GM08714 (cell line): Measurements from ENCODE around the gene AP1S3.
"Not testable (repeated sequence)": the region's sequence is repeated elsewhere in the genome, so short reads cannot be mapped to it uniquely, and the experiment has no call there.

ENCODE experiments used
- H3K4me3 ChIP-seq: fragments of 200-500 bp; sonication (Bioruptor generic); 2 replicates; pipeline ENCODE4 v1.5.1; 2014; ENCODE audit warnings: mild to moderate bottlenecking, low read length, inconsistent platforms
- ZNF274 ChIP-seq: IDR thresholded peaks from 2 replicates; pipeline ENCODE4 v1.6.1; 2012; ENCODE audit warnings: mild to moderate bottlenecking, low read depth, low read length

AP1S3 gene

DNA sequence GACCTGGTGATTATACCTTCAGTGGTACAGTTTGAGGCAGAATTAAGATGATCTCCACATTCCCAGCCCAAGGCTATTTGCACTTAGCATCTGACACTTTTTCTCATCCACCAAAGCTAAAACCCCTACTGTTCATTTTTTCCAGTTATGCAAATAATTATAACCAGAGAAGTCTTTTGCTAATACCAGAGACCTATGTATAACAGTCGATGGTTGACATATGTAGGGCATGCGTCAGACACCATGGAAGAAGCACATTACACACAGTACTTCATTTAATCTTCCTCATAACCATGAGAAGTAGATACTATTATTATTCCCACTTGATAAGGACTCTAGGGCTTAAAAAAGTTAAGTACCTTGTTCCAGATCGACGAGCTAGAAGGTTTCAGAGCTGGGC is 36.5 kb downstream of the AP1S3 start:
- no peak overlapping the region for H3K4me3 ChIP-seq

DNA sequence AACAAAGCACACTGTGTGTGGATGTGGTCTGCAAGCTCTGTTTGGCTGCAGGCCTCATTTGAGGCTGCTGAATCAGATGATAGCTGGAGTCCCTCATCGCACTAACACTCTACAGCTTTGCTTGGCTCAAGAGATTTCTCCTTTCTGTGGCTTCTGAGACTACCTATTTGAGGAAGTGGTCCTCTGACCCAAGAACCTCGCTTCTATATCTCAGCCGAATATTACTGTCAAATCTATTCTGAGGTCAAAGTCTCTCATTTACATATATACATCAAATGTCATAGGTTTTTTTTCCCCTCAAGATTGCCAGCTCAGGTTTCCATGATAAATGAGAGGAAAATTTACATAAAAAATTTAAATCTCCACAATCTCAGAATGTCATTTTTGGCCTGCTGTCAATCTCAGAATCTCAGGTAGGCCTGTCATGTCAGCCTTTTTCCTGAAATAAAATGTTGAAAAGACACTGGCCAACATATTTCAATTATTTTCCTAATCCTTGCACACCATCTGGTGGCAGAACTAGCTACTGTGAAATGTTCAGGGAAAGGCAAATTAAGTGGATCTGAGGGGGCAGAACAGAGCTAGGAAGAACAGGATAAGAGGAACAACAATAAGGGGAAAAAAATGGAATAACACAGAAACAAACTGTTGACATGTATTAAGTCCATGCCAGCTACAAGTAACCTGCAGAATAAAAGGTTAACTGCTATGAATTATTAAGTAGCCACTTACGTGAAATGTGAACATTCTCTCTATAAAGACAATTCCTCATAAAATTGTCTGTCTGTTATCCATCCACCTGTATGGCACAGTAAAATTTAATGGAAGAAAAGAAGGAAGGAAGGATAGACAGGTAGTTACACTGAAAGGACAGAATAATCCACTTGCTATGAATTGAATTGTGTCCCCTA is 39.3 kb downstream of the AP1S3 start:
- TF ChIP-seq ZNF274: no peak
- no peak overlapping the region for H3K4me3 ChIP-seq

More for the DNA sequence above, 36.5 kb downstream of the AP1S3 start:
- no peak for TF ChIP-seq ZNF274

DNA sequence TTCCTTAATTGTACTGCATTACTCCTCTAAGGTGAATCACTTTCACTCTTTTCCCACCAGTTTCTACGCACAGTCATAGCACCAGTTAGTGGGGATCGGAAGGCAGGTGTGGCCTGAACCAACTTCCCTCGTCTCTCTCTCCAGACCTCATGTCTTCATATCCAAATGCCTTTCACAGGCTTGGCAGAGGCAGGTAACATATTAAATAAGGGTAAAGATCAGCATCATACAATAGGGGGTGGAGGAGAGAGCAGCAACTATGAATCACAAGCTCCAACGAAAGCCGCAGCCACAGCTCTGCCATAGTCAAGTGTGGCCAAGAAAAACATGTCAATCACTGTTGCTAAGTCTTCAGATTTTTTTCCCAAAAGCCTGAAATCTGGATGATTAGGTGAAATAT is 40.3 kb downstream of the AP1S3 start:
- no peak for TF ChIP-seq ZNF274
- H3K4me3 ChIP-seq: no peak overlapping the region

DNA sequence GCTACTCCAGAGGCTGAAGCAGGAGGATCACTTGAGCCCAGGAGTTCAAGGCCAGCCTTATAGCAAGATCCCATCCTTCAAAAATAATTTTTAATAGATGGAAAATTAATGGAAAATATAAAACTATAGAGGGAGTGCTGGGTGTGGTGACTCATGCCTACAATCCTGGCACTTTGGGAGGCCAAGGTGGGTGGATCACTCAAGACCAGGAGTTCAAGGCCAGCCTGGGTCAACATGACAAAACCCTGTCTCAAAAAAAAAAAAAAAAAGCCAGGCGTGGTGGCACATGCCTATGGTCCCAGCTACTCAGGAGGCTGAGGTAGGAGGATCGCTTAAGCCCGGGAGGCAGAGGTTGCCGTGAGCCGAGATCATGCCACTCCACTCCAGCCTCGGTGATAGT is 48.0 kb downstream of the AP1S3 start:
- no peak for TF ChIP-seq ZNF274
- H3K4me3 ChIP-seq: no peak overlapping the region

DNA sequence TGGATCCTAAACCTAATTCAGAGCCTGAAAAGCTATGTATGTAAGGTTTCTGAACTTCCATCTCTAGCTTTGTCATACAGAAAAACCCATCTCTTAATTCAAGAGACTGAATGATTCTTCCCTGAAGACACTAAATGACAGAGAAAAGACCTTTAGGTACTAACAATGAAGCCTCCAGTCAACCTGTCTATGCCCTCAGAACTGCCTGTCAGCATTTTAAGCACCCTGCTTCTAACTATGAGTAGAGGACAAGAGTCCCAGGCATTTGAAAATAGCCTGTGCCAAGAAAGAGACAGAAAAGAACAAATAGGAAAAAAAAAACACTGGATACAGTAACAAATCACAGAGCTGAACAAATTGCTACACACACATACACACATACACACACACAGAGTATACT is 48.6 kb downstream of the AP1S3 start:
- H3K4me3 ChIP-seq: no peak overlapping the region
- no peak for TF ChIP-seq ZNF274

DNA sequence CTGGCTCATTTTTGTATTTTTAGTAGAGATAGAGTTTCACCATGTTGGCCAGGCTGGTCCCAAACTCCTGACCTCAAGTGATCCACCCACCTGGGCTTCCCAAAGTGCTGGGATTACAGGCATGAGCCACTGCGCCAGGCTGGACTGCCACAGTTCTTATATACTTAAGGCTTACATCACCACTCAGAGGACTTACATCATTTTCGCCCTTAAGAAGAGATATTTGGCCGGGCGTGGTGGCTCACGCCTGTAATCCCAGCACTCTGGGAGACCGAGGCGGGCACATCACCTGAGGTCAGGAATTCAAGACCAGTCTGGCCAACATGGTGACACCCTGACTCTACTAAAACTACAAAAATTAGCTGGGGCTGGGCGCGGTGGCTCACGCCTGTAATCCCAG is 49.3 kb downstream of the AP1S3 start:
- H3K4me3 ChIP-seq: not testable (repeated sequence)

DNA sequence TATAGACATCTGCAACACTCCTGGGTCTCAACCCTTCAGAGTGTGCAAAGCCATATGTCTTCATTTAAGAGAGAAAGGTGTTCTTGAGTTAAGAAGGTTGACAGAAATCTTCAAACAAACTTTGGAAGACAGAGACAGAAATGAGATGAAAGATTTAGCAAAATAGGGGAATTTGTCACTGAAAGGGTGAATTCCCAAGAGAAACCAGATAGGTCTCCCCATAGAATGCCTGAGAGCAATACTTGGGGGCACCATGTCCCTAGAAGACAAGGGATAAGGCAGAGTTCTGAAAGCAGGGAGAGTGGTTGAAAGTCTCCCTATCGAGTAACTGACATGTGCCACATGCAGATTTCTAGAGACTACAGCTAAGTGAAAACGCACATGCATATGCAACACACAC is 50.0 kb downstream of the AP1S3 start:
- no peak overlapping the region for H3K4me3 ChIP-seq
- no peak for TF ChIP-seq ZNF274

DNA sequence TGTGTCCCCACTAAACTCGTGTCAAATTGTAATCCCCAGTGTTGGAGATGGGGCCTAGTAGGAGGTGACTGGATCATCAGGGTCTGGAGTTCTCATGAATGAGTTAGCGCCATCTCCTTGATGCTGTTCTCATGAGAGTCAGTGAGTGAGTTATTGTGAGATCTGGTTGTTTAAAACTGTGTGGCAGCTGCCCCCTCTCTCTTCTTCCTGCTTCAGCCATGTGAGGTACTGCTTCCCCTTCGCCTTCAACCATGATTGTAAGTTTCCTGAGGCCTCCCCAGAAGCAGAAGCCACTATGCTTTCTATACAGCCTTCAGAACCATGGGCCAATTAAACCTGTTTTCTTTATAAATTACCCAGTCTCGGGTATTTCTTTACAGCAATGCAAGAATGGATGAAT is 50.4 kb downstream of the AP1S3 start:
- no peak overlapping the region for H3K4me3 ChIP-seq
- no peak for TF ChIP-seq ZNF274

DNA sequence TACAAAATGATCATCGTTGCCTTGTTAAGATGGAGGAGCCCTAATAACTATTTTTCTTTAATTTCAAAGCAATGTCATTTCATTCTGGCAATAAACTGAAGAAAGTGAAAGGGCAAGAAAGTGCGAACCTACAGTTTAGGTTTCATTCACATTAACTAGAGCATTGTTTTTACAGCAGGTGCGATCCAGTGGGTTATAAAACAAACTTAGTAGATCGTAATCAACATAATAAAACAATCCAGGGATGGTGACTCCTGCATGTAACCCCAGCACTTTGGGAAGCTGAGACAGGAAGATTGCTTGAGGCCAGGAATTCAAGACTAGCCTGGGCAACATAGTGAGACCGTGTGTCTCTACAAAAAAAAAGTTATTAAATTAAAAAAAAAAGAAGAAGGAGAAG is 51.1 kb downstream of the AP1S3 start:
- no peak for TF ChIP-seq ZNF274
- no peak overlapping the region for H3K4me3 ChIP-seq

DNA sequence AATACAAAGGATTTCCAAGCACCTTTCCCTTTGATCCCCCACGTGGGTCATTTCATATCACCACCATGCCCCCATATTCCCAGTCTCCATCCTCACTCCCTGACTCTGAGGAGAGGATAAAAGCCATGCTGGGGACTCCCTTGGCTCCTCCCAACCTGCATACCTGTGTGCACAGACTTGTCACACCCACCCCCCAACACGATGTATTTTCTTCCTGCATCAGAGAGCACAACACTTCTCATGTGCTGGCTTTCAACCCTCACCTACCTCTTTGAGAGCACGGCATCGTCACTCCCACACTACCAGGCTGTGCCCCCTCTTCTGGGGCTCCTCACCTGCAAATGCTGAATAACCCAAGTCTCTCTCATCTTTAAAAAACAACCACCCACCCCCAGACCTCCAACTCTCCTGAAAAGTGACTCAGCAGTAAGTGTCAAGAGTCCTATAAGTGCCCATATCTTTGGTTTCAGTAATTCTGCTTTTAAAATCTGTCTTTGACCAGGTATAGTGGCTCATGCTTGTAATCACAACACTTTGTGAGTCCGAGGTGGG is 53.1 kb downstream of the AP1S3 start:
- TF ChIP-seq ZNF274: no peak
- no peak overlapping the region for H3K4me3 ChIP-seq

DNA sequence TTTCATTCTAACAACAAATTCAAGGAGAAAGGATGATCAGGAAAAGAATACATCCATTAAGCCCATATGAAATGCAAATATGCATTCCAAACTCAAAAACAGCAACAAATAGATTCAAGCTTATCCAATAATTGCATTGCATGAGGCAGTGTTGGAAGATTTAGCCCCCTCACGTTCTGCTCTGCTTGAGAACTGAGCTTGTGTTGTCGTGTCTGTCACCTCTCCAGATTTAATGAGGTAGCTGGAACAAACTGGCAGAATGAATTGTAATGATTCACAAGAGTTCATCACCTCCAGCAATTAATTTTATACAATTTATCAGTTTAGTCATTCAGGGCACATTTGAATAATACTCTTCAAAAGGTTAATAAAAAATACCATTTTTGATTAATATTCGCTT is 54.8 kb downstream of the AP1S3 start:
- no peak overlapping the region for H3K4me3 ChIP-seq
- no peak for TF ChIP-seq ZNF274

DNA sequence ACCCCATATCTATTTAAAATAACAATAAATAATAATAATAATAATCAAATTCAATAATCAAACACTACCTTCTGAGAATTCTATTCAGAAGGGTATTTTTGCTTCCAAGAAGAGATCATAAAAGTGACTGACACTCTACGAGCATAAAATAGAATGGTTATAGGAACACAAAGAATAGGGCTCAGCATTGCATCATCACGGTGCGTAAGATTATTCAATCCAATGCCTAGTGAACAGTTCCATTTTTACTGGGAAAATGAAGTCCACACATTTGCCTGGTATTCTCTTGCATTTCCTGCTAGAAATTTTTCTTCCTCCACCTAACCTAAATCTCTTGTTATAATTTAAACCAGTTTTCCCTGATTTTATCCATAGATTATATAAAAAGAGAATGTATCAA is 55.8 kb downstream of the AP1S3 start:
- TF ChIP-seq ZNF274: no peak

DNA sequence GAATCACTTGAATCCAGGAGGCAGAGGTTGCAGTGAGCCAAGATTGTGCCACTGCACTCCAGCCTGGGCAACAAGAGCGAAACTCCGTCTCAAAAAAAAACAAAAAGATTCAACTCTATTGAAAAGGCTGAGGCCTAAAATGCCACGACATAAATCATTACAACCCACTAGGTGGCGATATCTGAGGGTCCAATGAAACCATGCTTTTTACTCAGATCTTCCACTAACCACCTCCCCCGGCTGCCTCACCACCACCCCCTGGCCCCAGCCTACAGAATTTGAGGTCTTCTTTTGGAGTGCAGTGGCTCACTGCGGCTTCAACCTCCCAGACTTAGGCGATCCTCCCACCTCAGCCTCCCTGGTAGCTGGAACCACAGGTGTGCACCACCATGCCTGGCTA is 57.5 kb downstream of the AP1S3 start:
- no peak for TF ChIP-seq ZNF274
- no peak overlapping the region for H3K4me3 ChIP-seq

More for the DNA sequence above, 55.8 kb downstream of the AP1S3 start:
- no peak overlapping the region for H3K4me3 ChIP-seq

DNA sequence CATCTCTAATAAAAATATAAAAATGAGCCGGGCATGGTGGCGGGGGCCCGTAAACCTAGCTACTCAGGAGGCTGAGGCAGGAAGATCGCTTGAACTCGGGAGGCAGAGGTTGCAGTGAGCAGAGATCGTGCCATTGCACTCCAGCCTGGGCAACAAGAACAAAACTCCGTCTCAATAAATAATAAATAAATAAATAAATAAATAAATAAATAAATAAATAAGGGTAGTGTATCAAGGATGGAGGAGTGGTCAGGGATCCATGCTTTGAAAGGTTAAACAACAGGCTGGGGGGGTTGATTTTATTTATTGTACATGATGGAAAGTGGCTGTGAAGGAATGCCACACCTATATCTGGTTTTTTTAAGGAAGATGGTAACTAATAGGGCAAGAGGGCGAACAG is 63.2 kb downstream of the AP1S3 start:
- TF ChIP-seq ZNF274: no peak
- H3K4me3 ChIP-seq: no peak overlapping the region

DNA sequence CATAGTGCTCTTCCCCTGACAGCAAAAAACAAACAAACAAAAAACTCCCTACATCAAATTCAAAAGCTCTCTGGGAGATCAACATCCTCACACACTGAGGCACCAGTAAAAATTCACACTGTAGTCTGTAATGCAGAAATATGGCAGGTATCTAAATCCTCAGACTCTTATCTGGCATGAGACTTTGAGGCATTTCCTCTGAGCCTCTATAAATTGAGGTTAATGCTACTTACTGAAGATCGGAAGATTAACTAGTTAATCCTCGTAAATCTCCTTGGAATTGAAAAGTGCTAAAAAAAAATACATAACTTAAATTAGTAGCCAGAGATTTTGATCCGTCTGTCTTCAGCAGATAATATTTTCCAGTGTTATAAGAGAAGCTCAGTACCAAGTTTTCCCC is 65.0 kb downstream of the AP1S3 start:
- H3K4me3 ChIP-seq: no peak overlapping the region
- no peak for TF ChIP-seq ZNF274
